GM21529 (cell line): ENCODE data around the gene CEP131.
"Not testable (repeated sequence)": the region's sequence is repeated elsewhere in the genome, so short reads cannot be mapped to it uniquely, and the experiment has no call there.

Source experiments
- ATAC-seq: cut with Tn5 transposase; IDR thresholded peaks from one replicate; pipeline ENCODE4 v1.9.1; 2021; ENCODE audit not compliant: unreplicated experiment

The CEP131 gene

GRCh38 chr17:81156866-81157805, 65.6 kb downstream of the CEP131 start:
- ATAC-seq = no peak

GRCh38 chr17:81154961-81155360, 67.8 kb downstream of the CEP131 start:
- ATAC-seq = no peak

DNA sequence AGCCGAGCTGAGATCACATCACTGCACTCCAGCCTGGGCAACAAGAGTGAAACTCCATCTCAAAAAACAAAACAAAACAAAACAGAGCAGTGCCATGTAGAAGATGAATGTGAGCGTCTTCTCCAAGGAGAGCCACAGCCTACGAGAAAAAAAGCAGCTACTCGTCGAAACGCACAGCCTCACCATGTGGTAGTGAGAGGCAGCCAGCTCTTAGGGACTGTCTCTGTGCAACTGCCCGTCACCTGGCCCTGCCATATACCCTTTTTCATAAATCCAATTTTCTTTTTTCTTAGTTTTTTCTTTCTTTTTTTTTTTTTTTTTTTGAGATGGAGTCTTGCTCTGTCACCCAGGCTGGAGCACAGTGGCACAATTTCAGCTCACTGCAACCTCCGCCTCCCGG, 68.7 kb downstream of the CEP131 start:
- ATAC-seq = not testable (repeated sequence)

- no peak for ATAC-seq
Observed at GRCh38 chr17:81153340-81153803, 69.4 kb downstream of the CEP131 start.

GRCh38 chr17:81152288-81152828, 70.4 kb downstream of the CEP131 start:
- ATAC-seq = no peak

DNA sequence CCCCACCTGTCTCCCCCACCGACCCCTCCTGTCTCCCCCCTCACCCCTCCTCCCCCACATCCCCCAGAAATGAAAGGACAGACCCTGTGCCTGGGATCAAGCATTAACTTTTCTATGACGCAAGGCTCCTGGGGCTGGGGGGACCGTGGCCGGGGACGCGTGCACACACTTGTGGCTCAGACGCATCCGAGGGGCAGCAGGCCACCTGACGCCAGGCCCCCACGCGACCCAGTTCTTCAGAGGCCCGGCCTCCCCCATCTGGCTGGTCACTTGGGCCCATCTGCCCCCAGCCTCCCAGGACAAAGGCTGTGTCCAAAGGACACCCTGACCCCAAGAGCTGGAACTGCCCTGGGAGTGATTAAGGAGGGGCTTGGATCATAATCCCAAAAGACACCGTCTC, 71.5 kb downstream of the CEP131 start:
- ATAC-seq = no peak

DNA sequence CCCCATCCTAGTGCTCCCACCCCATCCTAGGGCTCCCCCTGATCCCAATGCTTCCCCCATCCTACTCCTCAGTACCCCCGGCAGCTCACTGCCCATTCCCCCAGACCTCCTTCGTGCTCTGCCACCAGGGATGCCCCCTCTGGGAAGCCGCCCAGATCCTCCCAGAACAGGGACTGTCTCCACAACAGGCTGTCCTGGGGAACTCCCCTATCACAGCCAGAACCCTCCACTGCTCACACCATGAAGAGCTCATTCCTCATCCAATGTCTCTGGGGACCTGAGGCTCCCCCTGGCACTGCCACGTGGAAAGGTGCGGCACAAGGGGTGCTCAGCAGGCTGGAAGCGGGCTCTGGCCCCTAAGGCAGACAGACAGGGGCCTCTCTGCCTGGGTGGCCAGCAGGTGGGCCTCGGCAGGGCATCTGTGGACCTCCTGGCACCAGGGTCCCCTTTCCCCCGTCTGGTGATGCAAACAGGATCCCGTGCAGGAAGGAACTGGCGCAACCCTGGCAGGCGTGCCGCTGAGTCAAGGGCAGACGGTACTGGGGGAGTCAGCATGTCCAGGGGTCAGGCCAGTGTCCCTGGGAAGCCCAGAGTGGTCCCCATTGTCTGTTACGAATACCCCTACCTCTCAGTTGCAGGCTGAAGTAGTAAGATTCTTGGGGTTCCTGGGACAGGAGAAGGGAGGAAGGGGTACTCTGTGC, 72.2 kb downstream of the CEP131 start:
- no peak for ATAC-seq

GRCh38 chr17:81148986-81149533, 73.7 kb downstream of the CEP131 start:
- no peak for ATAC-seq

DNA sequence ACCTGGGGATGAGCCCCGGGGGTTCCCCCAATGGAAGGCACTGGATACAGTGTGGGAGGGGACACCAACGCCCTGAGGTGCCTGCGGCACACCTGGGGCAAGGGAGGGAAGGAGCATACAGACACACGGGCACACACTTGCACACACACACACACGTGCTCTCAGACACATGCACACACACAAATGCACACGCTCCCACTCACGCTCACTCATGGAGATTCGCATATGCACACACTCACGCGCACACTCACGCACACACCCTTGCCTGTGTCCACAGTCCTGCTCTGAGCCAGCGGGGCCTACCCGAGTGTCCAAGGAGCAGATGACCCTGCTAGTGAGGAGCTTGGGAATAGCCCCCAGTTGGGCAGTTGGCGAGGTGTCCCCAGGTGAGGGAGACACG, 74.2 kb downstream of the CEP131 start:
- no peak for ATAC-seq

DNA sequence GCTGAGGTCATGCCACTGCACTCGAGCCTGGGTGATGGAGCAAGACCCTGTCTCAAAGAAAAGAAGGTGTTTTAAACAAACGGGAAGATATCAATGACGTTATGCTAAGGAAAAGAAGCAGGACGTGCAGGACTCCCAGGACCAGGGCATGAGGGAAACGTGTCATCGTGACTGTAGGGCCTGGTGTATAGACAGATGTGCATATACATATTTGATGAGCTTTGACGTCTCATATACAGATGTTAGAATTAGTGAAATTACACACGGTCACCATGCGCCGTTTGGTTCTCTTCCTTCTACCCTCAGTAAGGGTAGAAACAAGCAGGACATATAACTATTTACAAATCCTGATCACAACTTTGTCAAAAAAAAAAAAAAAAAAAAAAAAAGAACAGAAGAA, 75.1 kb downstream of the CEP131 start:
- ATAC-seq = no peak

GRCh38 chr17:81146208-81146607, 76.6 kb downstream of the CEP131 start:
- not testable (repeated sequence) for ATAC-seq

DNA sequence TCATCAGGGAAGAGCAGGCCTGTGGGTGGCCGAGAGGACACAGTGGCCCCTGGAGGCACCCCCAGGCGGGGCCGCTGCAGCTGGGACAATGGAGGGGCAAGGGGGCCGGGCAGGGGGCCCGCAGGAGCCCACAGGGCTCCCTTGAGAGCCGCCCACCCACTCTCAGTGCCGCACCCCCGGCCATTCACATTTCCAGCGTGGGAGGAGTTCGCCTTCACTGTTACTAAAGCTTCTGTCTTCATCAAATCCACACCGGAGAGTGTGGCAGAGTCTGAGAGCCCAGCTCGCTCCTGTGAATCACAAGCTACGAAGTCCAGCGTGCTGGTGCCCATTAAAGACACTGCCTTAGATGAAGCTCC, 78.4 kb downstream of the CEP131 start:
- no peak for ATAC-seq

DNA sequence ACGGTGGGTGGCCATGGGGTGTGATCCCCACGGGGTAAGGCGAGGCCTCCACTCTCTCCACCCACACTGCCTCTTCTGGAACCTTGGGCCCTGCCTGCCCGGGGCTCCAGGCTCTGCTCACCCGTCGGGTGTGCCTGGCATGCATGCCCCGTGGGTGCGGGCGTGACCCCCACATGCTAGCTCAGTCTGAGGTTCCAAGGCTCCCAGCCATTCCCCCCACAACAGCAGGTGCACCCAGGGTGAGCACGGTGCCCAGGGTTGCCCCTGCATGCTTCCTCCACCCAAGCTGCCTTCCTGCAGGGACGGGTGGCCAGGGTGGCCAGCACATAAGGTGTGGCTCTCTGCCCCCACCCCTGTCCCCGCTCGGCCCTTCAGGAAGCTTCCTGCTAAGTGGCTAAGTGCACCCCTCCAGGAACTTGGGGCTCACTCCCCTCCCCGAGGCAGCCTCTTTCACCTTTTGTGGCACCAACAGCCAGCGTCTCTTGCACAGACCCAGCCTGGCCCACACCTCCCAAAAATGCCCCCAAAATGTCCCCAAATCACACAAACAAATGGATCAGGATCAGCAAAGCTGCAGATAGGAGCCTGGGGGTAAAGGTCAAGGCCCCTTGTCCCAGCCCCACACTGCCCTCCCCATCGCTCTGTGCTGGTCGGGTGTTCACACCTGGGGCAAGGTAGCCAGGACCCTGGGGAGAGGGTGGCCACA, 78.9 kb downstream of the CEP131 start:
- no peak for ATAC-seq

DNA sequence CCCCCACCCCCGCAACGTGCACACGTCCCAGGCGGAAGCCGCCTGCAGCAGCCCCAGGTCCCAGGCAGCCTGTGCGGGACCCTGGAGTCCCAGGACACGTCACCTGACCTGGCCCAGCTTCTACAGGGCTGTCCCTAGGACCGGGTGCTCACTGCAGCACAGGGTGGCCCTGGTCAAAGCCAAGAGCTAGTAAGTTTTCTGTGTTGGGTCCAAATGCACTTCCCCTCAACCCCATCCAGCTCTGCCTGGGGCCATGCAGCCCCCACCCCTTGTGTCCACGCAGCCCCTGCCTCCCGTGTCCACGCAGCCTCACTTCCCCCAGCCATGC, 79.6 kb downstream of the CEP131 start:
- no peak for ATAC-seq

DNA sequence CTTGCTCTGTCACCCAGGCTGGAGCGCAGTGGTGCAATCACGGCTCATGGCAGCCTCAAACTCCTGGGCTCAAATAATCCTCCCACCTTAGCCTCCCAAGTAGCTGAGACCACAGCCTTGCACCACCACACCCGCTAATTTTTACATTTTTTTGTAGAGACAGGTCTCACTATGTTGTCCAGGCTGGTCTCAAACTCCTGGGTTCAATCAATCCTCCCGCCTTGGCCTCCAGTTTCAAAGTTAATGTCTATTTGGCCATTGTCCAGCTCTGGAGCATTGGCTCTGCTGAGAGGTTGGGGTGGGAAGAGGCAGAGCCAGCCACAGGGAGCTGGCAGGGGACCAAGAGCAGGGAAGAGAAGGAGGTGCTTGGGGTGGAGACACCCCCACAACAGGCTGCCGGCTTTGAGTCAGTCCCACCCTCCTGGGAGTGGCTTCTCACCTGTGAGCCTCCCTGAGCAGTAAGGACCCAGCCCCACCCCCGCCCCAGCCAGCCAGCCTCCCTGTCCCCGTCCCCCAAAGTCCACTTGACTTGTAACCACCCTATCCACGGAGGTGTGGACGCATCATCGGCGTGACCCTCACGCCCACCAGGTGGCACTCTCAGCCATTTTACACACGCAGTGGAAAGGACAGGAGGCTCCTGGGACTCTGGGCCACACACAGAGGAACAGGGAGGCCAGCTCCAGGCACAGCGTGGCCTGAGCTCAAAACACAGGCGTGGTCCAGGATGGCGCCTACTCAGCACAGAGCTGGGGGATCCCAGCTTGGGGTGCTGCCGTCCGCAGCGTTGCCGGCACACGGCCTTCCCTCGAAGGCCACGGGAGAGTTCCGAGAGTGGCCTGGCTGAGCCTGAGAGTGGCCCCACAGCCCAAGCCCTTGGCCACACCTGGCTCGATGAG, 80.2 kb downstream of the CEP131 start:
- ATAC-seq = no peak

DNA sequence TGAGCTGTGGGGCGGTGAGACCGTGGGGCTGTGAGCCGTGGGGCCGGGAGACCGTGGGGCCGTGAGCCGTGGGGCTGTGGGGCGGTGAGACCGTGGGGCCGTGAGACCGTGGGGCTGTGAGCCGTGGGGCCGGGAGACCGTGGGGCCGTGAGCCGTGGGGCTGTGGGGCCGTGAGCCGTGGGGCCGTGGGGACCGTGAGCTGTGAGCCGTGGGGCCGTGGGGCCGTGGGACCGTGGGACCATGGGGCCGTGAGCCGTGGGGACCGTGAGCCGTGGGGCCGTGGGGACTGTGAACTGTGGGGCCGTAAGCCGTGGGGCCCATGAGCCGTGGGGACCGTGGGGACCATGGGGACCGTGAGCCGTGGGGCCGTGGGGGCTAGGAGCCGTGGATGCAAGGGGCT, 82.1 kb downstream of the CEP131 start:
- ATAC-seq = no peak

DNA sequence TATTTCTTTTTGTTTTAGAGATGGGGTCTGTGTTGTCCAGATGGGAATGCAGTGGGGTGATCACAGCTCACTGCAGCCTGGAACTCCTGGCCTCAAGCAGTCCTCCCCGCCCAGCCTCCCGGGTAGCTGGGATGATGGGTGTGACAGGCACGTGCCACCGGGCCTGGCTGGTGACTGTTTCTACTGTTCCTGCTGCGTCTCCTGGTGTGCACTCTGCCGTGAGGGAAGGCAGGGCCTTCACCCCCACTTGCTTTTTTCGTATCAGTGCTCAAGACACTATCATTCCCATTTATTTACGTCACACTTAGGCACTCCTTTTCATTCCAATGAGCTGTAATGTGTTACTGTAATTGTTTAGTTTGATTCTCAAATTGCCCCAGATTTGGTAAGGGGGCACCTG, 82.7 kb downstream of the CEP131 start:
- ATAC-seq = no peak
